Measurements from ENCODE around the gene PAX6. TPM values are rescaled to one million over a fixed set of nuclear protein-coding genes. Genes with fewer than 3 reads are reported as not detected.

Gene PAX6
- polyA plus RNA-seq, 2 of the 4 experiments (the other 2 are of a cell fraction) = 1.8 to 2.0 TPM

DNA sequence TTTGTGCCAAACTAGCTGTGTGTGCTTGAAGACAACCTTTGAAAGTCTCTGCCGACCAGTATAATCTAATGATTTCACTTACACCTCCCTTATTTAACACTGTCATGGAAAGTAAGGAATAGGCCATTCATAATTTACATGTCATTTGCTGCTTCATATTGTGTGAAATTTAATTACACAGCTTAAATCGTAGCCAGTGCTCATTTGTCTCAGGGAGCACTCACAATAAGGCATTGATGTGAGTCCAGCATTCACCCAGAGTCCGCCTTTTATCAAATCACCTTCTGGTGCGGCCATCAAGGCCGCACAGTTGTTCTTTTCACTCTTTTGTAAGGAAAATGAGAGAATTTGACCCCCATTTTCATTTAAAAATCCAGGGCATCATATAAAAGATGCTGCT lies 46.9 kb downstream of the PAX6 start:
- FAIRE-seq (no peak), DNase-seq (ENCODE audit: low read depth in 1 of 2, low spot score in 1 of 2) (no peak), ATAC-seq (no peak)
- Histone ChIP-seq H3K9me3 (no peaks in the 10 kb centered on the region), H3K4me2 (no peak overlapping the region), H3K27ac (no peak overlapping the region), H3K4me1 (no peaks in the 10 kb centered on the region), H3K4me3 (no peak overlapping the region)
- POLR2A ChIA-PET = no interaction called here
- WGBS (ENCODE audit: missing lambda C conversion rate) = 81% methylated on average over 5 of the region's 5 CpGs
- CTCF ChIA-PET = no interaction called here
- no peak for TF ChIP-seq MAZ (IDR thresholded peaks at IDR 0.05; ENCODE audit: borderline replicate concordance, low read depth, low read length)
- TF ChIP-seq ZNF302 (CRISPR knock-in tag; IDR thresholded peaks at IDR 0.05) = no peak
- TF ChIP-seq, protein P1, sequence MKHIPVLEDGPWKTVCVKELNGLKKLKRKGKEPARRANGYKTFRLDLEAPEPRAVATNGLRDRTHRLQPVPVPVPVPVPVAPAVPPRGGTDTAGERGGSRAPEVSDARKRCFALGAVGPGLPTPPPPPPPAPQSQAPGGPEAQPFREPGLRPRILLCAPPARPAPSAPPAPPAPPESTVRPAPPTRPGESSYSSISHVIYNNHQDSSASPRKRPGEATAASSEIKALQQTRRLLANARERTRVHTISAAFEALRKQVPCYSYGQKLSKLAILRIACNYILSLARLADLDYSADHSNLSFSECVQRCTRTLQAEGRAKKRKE (CRISPR knock-in tag; IDR thresholded peaks at IDR 0.05; ENCODE audit: low read depth) = no peak
- TF ChIP-seq CBX8 (IDR thresholded peaks at IDR 0.05) = no peak
- TF ChIP-seq, protein P2, sequence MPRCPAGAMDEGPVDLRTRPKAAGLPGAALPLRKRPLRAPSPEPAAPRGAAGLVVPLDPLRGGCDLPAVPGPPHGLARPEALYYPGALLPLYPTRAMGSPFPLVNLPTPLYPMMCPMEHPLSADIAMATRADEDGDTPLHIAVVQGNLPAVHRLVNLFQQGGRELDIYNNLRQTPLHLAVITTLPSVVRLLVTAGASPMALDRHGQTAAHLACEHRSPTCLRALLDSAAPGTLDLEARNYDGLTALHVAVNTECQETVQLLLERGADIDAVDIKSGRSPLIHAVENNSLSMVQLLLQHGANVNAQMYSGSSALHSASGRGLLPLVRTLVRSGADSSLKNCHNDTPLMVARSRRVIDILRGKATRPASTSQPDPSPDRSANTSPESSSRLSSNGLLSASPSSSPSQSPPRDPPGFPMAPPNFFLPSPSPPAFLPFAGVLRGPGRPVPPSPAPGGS (IDR thresholded peaks at IDR 0.05) = no peak
- TF ChIP-seq NR3C1 (IDR thresholded peaks at IDR 0.05) = no peak
- no peak for TF ChIP-seq POLR2A (IDR thresholded peaks at IDR 0.05; ENCODE audit: low read length)
- no peak for TF ChIP-seq CEBPB (IDR thresholded peaks at IDR 0.05)

DNA sequence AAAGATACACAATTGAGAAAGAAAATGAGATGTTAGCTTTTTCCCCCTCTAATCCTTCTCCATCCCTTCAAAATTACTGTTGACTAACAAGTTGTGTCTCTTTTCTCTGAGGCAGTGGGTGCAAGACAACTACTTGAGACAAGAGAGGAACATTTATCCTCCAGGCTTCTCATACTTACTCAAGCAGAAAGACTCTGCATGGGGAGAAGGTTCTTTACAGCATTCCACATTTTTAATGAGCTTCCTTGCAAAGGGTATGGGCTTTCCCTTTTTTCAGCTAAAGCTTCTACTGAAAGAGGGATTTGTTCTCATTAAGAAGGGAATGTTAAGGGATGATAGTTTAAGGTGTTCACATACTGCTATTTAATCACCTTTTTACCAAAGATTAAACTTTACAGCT lies 47.8 kb downstream of the PAX6 start:
- Histone ChIP-seq H3K9me3 (no peaks in the 10 kb centered on the region), H3K27ac (no peak overlapping the region), H3K4me3 (no peak overlapping the region), H3K4me2 (no peak overlapping the region), H3K4me1 (no peaks in the 10 kb centered on the region)
- no peak for TF ChIP-seq POLR2A (IDR thresholded peaks at IDR 0.05; ENCODE audit: low read length)
- TF ChIP-seq, protein P3, sequence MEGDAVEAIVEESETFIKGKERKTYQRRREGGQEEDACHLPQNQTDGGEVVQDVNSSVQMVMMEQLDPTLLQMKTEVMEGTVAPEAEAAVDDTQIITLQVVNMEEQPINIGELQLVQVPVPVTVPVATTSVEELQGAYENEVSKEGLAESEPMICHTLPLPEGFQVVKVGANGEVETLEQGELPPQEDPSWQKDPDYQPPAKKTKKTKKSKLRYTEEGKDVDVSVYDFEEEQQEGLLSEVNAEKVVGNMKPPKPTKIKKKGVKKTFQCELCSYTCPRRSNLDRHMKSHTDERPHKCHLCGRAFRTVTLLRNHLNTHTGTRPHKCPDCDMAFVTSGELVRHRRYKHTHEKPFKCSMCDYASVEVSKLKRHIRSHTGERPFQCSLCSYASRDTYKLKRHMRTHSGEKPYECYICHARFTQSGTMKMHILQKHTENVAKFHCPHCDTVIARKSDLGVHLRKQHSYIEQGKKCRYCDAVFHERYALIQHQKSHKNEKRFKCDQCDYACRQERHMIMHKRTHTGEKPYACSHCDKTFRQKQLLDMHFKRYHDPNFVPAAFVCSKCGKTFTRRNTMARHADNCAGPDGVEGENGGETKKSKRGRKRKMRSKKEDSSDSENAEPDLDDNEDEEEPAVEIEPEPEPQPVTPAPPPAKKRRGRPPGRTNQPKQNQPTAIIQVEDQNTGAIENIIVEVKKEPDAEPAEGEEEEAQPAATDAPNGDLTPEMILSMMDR (IDR thresholded peaks at IDR 0.05) = no peak
- TF ChIP-seq BHLHE40 (IDR thresholded peaks at IDR 0.05; ENCODE audit: low read depth, low read length) = no peak
- no peak for TF ChIP-seq SMC3 (IDR thresholded peaks at IDR 0.05)
- TF ChIP-seq, protein P4, sequence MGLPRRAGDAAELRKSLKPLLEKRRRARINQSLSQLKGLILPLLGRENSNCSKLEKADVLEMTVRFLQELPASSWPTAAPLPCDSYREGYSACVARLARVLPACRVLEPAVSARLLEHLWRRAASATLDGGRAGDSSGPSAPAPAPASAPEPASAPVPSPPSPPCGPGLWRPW (IDR thresholded peaks at IDR 0.05) = no peak
- TF ChIP-seq TP53 (CRISPR knock-in tag; IDR thresholded peaks at IDR 0.05) = no peak
- TF ChIP-seq, protein P5, sequence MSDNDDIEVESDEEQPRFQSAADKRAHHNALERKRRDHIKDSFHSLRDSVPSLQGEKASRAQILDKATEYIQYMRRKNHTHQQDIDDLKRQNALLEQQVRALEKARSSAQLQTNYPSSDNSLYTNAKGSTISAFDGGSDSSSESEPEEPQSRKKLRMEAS (IDR thresholded peaks at IDR 0.05) = no peak
- TF ChIP-seq ZFP36 (IDR thresholded peaks at IDR 0.05; ENCODE audit: borderline replicate concordance, partially characterized antibody) = no peak
- TF ChIP-seq PHF8 (IDR thresholded peaks at IDR 0.05; ENCODE audit: borderline replicate concordance, low read depth) = no peak
- TF ChIP-seq, protein P6, sequence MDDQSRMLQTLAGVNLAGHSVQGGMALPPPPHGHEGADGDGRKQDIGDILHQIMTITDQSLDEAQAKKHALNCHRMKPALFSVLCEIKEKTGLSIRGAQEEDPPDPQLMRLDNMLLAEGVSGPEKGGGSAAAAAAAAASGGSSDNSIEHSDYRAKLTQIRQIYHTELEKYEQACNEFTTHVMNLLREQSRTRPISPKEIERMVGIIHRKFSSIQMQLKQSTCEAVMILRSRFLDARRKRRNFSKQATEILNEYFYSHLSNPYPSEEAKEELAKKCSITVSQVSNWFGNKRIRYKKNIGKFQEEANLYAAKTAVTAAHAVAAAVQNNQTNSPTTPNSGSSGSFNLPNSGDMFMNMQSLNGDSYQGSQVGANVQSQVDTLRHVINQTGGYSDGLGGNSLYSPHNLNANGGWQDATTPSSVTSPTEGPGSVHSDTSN (IDR thresholded peaks at IDR 0.05) = no peak
- TF ChIP-seq RAD21 (conservative IDR thresholded peaks at IDR 0.05 in 1 of 2, IDR thresholded peaks at IDR 0.05 in 1 of 2) = no peak
- no peak for TF ChIP-seq EHF (CRISPR knock-in tag; IDR thresholded peaks at IDR 0.05)
- TF ChIP-seq, protein P2 (IDR thresholded peaks at IDR 0.05) = no peak
- no peak for TF ChIP-seq FOXS1 (CRISPR knock-in tag; IDR thresholded peaks at IDR 0.05)
- ChIA-PET CTCF (no interaction called here), POLR2A (no interaction called here)
- DNase-seq (ENCODE audit: low read depth in 1 of 2, low spot score in 1 of 2) (no peak), ATAC-seq (no peak), FAIRE-seq (peak; percentile 78)
